Astrocyte of the spinal cord (primary cell): ENCODE results near the gene ARL15.
A peak's percentile ranks its signal among the peaks of the same experiment; 100 is the strongest.

Source experiments
- DNase-seq: peaks from one replicate; pipeline ENCODE4 v3.0.0; 2011; ENCODE audit warnings: low read depth, low spot score
- H3K4me3 ChIP-seq: 2 replicates; pipeline ENCODE4 v1.5.1; 2011; ENCODE audit warnings: low read depth, mild to moderate bottlenecking, low read length, moderate library complexity
- in situ Hi-C: cut with HindIII; loops from 2 replicates; pipeline ENCODE4 v1.10.0; 2017; ENCODE audit warnings: low sequenced_read_pairs
- TF ChIP-seq, protein P1 (sequence below): IDR thresholded peaks from 2 replicates; pipeline ENCODE4 v1.5.1; 2012; ENCODE audit warnings: low read depth, mild to moderate bottlenecking, low read length, inconsistent platforms

Gene ARL15

DNA sequence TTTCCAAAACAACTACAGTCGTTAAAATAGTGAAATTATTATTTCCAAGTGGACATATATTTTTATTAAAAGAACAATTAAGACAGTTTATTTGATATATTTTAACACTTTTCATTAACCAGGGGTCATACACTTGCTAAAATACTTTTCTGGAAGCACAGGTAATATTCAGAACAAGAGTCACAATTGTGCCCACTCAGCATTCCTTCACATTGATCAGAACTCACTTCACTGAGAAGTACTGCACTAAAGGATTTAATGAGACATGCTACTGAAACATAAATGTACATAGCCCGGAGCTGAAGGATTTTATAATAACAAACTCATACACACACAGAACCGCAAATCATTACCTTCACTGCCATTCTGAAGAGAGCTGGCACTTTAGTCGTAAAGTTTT, 361.8 kb downstream of the ARL15 start:
- in situ Hi-C loops: no loop called here
- no peak for DNase-seq
- TF ChIP-seq, protein P1, sequence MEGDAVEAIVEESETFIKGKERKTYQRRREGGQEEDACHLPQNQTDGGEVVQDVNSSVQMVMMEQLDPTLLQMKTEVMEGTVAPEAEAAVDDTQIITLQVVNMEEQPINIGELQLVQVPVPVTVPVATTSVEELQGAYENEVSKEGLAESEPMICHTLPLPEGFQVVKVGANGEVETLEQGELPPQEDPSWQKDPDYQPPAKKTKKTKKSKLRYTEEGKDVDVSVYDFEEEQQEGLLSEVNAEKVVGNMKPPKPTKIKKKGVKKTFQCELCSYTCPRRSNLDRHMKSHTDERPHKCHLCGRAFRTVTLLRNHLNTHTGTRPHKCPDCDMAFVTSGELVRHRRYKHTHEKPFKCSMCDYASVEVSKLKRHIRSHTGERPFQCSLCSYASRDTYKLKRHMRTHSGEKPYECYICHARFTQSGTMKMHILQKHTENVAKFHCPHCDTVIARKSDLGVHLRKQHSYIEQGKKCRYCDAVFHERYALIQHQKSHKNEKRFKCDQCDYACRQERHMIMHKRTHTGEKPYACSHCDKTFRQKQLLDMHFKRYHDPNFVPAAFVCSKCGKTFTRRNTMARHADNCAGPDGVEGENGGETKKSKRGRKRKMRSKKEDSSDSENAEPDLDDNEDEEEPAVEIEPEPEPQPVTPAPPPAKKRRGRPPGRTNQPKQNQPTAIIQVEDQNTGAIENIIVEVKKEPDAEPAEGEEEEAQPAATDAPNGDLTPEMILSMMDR: no peak
- H3K4me3 ChIP-seq: no peak overlapping the region

DNA sequence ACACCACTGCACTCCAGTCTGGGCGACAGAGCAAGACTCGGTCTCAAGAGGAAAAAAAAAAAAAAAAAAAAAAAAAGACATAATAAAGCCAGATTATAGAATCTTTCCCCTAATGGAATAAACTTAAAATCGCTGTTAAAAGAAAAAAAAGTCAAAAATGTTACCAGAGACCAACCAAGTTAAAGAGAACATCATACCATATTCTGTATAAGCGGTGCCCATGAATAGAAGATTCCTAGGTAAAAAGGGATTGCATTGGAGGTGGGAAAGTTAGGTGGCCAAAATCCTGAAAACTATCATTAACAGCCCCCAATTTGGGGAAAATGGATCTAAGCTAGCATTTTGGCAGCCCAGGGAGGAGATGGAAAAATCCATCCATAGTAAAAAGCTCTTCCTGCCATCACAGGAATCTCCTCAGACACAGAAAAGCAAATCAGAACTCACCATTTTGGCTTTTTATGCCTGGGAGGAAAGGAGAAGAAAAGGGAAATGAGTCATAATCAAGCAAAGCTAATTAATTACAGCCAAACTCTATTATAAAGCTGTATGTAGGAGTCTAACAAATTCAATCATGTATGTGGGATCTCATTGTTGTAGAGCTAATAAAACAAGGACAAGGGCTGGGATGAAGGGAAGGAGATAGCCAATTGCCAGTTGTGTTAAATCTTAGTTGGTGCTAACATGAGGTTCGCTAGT, 363.8 kb downstream of the ARL15 start:
- TF ChIP-seq, protein P1: no peak
- in situ Hi-C loops: no loop called here

DNA sequence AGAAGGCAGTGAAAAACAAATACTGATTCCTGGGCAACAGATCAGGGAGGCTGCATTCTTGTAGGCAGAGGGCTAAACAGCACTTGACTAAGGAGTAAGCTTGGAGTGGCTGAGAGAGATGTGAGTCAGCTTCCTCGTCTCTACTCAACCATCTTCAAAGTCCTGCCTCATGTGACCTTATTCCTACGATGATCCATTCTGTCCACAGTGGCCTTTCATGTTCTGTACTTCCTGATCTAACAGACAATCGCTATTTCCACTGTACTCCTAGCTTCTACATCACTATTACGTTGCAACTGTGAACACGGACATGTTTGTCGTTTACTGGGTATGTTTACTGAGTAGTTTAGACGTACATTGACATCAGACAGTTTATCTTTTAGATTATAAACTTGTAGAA, 365.4 kb downstream of the ARL15 start:
- in situ Hi-C loops: no loop called here
- no peak for DNase-seq
- no peak overlapping the region for H3K4me3 ChIP-seq
- TF ChIP-seq, protein P1: no peak

More for the DNA sequence above, 363.8 kb downstream of the ARL15 start:
- no peak overlapping the region for H3K4me3 ChIP-seq
- DNase-seq: no peak

DNA sequence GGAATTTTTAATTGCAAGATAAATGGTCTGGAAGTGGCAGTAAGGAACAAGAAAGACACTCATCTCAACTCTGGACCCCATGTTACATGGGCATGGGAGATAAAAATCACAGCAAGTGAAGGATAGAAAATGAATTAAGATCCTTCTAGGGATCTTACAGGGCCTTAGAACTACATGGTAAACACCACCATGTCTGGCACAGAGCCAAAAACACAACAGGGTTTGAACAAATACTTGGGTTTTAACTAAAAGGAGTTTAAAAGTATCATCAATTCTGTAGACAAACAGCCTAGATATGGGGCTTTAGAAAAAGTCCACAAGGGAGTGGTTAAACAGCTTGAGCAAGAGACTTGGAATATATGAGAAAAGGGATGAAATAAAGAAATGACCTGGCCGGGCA, 366.4 kb downstream of the ARL15 start:
- TF ChIP-seq, protein P1: no peak
- in situ Hi-C loops: no loop called here
- no peak overlapping the region for H3K4me3 ChIP-seq
- no peak for DNase-seq

DNA sequence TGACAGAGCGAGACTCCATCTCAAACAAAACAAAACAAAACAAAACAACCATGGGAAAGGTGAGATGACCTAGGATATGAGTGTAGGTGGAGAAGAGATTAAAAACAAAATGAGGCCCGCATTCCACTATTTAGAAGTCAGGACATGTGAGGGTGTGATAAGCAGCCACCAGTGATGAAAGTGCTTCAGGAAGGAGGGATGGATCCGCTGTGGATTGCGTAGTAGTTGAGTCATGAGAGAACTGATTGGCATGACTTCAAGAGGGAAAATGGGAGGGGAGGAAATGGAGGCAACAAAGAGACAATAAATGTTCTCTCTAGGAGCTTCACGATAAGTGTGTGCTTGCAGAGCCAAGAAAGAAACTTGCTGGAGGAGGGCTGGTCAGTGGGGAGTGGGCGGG, 367.6 kb downstream of the ARL15 start:
- DNase-seq: peak; percentile 22
- TF ChIP-seq, protein P1: no peak
- in situ Hi-C loops: no loop called here
- no peak overlapping the region for H3K4me3 ChIP-seq

DNA sequence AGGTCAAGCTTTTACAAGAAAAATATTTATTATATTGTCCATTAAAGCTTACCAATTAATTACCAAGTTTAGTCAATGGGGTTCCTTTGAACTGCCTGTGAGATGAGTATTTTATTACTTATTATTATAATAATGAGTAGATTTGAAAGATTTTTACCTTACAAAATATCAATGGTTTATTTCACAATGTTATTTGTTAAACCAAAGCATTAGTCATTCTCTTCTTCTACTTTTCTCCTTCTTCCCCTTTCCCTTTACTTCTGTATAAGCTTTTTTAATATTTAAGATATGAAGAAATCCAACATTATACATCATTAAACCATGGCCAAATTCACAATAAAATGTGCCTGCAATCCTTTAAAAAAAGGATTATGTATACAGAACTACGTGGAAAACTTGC, 369.5 kb downstream of the ARL15 start:
- TF ChIP-seq, protein P1: no peak
- in situ Hi-C loops: no loop called here
- H3K4me3 ChIP-seq: no peak overlapping the region
- no peak for DNase-seq
